Non-pigmented ciliary epithelial cell (primary cell): ENCODE data around the gene DPYD.

Source experiments
- DNase-seq: peaks from one replicate; pipeline ENCODE4 v3.0.0-alpha.2; 2010; ENCODE audit warnings: low read depth

The DPYD gene

DNA sequence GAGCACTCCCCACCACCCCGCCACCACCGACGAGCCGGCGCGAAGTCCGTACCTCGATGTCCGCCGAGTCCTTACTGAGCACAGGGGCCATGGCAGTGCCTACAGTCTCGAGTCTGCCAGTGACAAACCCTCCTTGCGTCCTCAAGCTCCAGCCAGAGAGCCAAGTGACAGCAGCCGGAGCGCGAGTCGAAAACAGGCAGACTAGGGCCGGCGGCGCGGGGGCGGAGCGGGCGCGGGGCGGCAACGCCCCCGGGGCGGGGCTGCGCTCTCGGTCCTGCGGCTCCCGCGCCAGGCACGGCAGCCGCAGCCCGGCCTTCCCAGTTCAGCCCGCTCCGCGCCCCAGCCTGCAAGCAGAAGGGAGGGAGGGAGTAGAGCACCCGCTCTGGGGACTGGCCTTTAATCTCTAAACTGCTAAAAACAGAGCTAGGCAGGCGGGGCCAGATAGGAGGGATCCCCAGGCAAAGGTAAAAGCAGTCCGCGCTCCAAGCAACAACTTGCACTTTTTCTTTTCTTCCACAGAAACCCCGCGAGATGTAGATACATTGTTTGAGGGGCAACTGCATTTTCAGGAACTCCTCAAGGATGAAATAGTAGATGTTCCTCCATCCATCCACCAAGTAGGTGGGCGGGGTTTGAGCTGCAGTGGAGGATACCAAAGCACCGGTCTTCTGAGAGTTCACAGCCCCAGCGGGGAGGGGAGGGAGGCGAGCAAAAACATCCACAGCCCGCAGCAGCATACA, at the start of gene DPYD:
Gene DPYD, minus strand, starts transcription at position 203 of the 740 bp plus-strand sequence. Its CDS starts 112 bp downstream, at position 91.
- no peak for DNase-seq

DNA sequence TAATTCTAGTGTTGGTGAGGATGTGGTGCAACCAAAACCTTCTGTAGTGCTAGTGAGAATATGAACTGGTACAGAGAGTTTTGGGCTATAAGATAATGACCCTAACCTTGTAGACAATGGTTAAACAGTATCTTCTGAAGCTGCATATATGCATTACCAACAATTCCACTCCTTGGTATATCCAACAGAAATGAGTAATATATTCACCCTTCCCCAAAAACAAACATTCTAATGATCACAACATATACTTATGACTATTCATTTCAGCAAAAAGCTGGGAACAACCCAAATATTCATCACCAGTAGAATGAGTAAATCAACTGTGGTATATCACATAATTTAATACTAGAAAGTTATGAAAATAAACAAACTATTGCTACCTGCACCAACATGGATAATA, 39.6 kb upstream of the DPYD start:
- DNase-seq: no peak

DNA sequence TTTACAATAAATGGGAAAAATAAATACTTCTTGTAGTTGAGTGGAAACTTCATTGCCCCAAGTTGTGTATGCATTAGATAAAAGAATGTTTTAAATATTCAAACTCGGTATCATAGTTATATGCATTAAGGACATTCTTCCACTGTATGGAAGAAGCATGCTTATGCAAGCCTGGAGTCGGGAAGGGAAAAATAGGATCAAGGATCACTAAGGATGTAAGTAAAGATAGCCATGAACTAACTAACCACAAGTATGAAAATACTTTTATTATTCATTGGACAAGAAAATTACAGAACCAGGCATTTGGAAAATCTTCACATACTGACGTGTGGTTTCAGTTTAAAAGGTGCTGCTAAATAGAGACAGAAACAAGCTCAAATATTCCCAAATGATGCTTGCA, 26.9 kb upstream of the DPYD start:
- no peak for DNase-seq

DNA sequence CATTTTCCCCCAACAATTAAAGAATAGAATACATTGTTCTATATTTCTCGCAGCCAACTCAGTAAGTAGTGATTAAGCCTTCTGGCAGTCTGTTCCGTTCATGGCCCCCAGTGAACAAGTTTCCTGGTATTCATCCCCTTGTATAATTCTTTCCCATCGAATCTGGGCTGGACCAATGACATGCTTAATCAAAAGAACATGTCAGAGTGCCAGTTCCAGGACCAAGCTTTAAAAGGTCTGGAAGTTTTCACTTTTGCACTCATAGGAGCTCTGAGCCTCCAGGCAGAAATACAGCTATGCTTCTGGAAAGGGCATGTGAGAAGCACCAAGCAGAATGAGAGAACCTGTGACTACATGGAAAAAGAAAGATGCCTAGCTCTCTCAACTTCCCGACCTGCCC, 22.5 kb upstream of the DPYD start:
- no peak for DNase-seq

DNA sequence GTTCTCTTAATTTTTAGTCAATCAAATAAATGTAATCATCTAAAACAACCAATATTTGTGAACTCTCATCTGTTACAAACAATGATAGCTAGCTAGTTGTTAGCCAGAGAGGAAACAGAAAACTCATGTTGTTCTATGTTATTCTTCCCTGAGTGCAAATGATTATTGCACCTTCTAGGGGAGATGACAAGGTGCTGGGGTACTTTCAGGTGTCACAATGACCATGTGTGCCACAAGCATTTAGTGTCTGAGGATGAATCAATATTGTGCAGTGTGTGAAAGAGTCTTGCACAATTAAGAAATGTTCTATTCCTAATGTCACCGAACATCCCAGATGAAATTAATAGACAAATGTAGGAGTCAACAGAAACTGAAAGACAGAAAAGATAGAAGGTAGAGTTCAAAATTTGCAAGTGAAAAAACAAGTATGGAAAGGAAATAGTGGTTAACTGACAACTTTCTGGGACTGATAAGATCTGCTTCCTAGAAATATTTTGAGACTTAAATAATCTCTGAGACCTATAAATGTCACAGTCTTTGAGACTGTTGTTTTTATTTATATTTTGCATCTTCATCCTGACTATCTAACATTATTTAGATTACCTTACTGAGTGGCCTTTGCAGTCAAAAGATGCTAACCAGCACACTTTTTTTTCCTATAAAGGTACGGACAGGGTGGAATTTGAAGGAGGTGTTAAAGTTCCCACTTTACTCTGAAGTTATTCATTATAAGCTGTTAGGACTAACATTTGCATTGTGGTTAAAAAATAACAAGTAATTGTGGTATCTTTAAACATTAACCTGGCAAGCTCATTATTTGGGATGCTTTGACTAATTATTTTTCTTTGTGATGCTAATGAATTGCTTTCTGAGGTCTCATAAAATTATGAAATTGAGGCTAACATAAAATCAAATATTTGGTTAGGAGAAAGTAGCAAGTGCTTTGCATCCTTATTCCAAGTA, 21.6 kb upstream of the DPYD start:
- no peak for DNase-seq

DNA sequence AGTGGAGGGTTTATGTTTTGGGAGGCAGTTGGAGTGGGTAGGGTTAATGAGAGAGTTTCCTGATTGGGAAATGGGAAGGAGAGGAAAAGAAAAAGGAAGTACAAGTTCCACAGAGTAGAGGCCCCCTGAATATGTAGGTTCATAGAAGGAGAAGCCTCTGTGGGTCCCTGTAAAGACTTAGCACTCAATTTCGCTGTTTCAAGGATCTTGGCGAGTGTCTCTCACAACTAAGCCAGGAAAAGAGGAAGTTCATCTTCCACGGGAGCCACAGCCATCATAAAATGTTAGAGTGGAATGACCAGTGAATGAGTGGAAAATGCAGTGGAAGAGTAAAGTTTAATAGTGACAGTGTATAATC, 17.4 kb upstream of the DPYD start:
- DNase-seq: no peak

DNA sequence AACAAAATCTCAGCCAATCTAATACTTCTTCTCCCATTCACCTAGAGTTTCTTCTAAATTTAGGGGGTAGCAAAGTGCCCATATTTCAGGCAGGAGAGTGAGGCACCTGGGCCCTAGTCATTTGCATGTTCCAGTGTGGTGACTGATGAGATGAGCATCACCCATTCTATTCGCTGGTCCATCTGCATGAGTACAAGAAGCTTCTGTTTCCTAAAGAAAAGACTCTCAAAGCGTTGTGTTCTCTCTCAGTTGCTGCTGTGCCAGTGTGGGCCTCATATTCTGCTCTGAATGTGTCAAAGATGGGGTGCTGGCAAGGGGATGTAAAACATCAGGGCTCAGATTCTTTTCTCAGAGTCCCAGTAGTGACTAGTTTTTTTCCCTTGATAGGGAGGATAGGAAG, 16.1 kb upstream of the DPYD start:
- DNase-seq: no peak

DNA sequence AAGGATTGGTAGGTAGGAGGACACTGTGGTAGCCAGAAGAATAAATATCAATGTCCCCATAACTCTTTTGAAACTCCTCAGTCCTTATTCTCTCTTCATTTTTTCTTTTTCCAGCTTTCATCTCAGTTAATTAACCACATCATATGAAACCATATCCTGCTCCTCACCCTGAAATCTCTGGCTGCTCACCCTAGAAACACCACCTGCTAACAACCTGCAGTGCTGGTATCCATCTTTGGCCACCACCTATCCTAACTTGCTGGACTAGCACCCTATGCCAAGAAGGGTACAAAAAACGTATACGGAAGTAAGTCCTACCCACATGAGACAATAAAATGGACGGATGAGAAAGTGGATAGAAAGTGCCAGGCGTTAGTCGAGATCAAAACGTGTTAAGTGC, 13.7 kb upstream of the DPYD start:
- DNase-seq: no peak

DNA sequence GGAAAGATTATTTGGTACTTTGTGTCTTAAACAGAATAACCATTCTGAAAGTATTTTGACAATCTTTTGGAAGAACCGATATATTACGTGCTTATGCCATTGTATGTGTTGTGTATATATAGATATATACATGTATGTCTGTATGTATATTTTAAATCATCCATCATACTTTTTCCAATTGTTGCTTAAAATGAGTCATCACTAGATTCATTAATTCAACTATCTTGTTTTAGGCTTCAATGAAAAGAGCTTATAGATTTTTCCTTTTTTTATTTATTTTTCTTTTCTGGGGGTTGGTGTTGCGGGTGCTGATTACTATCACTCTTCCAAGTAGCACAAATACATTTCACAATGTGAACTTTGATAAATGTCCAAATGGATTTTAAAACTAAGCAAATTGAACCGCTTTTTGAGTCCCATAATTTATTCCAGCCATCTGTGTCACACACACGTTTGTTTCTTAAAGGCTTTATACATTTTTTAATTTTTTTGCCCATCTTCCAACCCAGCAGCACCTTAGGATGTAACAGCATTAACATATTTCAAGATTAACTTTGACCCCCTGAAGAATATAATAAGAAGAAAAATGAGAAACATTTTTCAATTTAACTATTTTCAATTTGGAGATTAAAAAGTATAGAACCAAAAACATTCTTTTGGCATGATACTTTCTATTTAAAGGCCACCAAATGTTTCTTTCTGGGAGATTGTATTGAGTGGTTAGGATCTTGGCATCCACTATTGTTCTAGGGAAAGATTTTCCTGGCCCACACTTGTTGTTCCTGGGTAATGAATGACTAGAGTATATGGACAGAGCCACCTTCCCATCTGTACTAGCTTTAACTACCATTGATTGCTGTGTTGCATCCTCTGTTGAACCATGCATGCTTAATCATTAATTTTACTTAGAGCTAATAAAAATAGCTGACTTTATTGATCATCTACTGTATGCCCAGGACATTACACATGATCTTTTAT, 9.3 kb upstream of the DPYD start:
- no peak for DNase-seq

DNA sequence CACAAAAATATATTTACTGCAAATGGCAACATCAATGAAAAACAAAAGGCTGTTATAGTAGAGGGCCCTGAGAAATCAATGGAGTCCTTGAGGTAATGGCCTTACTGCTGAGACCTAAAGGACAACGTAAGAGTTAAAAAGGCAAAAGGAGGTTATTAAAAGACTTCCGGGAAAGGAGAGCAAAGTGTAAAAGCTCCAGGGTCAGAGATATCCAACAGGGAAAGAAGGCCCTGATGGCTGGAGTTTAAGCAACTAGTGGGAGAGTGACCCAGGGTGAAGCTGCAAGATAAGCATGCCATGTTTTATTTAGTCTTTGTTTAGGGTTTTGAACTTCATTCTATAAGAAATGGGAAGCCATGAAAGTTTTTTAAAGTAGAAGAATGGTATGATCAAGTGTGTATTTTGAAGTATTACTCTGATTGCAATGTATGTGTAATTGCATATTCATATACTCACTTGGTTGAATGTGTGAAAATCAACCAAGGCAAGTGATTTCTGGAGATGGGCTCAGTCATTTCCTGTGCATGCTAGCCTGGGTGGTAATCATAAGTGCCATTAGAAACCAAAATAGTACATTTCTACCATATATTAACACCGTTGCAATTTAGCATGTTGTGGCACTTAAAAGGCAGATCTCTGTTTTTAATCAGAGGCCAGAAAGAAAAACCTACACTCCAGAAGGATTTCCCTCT, 5.3 kb upstream of the DPYD start:
- DNase-seq: no peak

DNA sequence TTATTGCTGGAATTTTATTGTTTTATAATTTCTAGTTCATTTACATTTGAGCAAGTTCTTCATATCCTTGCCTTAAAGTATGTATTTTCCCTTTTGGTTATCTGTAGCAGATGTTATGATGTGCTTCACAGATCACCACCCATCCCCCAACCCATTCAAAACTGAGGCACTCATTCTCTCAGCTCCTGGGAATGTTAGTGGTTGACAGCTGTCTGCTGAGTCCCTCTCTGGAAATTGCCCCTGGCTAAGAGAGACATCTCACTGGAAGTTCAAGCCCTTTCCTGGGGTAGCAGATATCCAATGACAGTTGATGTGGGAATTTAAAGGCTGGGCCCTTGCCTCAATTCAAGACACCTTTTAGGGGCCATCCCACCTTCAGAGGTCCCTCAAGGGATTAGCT, 4.3 kb upstream of the DPYD start:
- DNase-seq: no peak

DNA sequence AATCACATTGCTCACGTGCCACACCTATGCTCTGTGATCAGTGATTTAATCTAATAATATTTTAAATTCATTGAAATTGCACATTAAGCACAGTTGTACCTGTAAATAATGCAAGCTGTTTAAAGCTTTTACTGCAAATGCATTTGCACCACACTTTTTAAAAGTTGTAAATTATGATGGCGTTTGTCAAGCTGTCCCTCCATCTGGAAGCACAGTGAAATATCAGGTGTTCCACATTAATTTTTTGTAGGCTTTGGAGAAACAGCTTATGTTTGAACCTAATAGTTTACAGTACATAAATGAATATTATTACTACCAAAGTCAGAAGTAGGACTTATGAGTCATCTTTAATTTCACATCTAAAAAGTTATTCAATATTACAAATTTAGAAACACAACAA, 3.0 kb upstream of the DPYD start:
- DNase-seq: no peak

DNA sequence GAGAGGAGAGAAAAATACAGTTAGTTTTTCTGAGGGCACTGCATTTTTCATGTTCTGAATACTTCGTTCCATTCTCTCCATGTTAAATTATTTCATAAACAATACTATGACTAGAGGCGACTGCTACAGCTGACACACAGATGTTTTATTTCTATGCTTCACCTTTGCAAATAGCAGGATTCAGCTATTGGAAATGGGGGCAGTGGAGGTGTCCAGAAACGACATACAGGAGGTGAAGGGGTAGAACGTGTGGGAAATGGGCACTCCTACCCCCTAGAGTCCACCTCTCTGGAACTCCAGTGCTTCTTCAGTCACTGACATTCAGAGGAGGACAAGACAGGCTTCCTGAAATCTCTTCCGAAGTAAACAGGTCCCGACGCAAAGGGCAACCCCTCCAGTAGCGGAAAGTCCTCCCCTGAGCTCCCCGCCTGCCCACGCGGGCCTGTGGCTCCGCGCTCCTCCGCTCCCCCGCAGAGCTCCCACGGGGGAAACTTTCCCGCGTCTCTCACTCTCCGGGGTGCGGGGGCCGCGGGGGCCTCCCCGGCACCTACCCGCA, 480 bp downstream of the DPYD start:
- DNase-seq: no peak

DNA sequence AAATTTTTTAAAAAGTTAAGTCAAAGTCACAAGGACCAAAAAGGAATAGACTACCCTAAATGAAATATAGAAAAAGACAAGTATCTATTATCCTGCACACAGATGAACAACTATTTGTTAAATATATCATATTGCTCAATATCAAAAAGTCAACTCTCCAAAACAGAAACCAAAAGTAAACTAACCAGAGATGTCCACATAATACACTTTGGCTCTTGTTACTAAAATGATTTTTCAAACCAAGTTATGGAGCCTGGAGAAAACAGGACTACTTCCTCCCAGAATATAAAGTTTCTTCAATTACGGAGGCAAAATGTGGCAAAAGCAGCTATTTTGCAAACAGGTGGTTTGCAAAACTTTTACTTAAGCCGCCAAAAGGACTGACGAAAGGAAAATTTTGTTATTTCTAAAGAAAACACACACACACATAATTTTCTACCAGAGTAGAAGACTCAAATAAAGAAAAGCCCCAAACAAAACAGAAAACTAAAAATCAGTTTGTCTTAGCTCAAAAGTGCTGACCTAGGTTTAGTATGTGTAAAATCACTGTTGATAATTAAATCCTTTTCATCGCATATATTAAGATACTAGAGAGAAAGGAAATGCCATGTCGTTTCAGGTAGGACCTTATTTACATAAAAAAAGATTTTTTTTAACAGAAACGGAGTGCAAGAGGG, 1.1 kb downstream of the DPYD start:
- no peak for DNase-seq

DNA sequence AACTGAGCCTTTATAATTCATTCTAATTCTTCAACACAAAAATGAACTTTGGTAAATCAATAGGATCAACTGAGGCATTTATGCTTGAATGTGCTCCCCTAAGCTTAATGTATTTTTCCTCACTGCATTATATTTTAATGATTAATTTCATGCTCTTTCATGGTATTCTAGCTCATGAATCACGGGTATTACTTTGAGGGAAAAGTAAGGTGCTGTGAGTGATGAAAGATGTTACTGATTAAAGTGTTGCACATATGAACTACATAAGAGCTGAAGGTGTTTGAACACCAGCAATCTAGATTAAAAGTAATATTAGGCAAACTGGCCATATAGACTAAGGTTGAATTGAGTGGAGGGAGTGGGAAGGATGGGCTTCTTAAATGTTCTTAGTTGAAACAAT, 1.9 kb downstream of the DPYD start:
- DNase-seq: no peak

DNA sequence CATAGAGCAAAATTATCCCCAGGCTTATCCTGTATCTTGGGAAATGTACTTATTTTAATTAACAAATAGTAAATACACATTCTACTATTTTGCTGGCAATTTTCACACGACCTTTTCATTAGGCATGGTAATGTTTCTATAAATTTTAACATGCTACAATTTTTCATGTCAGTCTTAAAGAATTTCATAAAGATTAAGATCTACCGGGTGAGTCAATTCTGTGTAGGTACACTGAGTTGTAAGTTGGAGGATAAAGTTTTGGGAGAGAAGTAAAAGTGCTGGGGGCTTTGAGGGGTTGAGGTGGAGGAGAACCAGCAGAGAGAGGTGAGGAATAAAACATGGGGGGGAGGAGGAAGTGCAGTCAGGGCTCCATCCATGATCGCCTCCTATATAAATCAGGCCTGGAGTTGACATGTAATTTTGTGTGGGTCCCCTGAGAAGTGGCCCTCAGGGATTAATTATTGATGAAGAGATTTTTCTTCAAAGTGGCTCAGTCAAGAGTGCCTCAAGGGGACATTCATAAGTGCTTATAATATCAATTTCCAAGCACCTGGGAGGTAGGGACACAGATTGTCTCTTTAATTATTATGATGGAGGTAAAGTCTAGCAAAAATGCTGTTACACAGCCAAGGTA, 7.2 kb downstream of the DPYD start:
- DNase-seq: no peak

DNA sequence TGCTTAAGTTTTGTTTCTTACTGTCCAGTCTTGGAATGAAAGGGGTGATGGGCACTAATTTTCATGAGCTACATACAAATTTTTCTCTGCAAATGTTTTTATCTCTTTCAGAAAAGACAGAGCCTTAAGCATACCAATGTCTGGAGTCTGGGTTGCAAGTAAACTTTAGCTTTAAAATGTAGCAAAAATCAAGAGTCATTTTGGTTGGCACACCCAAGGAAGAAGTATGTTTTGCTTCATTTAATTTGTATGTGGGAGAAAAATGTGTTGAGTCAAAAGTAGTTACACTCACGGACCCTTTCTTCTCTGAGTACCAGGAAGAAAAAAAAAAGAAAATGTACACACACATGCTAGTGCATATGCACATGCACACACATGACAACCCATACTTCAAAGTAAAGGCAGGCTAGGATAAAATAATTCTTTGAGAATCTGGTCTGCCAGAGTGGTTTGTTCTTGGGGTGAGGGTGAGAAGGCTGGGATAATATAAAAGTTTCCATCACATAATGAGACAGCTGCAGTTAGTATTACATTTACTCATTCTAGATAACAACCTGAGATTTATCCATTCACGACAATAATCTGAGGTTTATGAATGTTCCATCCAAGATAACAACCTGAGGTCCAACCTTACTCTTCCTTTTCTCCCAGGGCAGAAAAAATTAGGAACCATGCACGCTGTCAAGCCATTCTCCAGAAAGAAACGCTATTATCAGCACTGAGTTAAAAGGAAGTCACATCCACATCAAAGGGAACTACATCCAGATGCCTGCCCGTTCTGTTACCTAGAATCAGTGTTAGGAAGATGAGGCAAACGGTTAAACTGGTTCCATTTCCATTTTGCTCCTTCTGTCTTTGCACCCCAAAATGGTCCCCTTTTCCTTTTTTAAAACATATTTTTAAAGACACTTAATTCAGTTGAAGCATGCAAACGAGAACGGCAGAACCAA, 9.3 kb downstream of the DPYD start:
- DNase-seq: no peak

DNA sequence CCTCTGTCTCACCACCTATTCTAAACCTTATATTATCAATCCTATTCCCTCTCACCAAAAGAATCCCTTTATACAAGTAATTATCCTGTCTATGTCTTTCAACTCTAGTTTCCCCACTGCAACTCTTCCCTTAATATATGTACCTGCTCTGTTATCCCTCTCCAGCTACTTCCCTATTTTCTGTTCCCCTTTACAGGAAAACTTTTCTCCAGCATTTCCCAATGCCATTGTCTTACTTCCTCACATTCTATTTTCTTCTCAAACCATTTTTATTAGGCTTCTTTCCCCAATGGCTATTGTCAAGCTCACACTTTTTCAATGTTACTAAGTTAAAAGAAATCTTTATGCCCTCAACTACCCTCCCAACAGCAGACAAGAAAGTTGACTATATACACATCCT, 11.6 kb downstream of the DPYD start:
- no peak for DNase-seq

DNA sequence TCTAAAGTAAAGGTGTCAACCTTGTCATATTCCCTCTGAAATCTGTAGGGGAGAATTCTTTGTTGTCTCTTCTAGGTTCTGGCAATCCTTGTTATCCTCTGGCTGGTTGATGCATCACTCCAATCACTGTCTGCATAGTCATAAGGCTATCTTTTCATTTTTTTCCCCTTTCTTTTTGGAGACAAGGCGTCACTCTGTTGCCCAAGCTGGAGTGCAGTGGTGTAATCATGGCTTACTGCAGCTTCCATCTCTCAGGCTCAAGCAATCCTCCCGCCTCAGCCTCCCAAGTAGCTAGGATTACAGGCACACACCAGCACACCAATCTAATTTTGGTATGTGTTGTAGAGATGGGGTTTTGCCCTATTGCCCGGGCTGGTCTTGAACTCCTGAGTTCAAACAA, 12.9 kb downstream of the DPYD start:
- no peak for DNase-seq
